Left renal pelvis (tissue), 4 donors: ENCODE results near the gene ARAP3. TPM values are rescaled to one million over a fixed set of nuclear protein-coding genes. Genes with fewer than 3 reads are reported as not detected.

Experiments used
- DNase-seq, 4 donors: peaks; one replicate each; pipeline ENCODE4 v3.0.0-alpha.2; 2013; ENCODE audit warnings: low read depth in 4 of 4, low spot score in 3 of 4
- polyA plus RNA-seq, 4 donors: library from polyadenylated mRNA; unstranded; fragments of 120-200 nt; gene quantifications; one replicate each; pipeline ENCODE4 v1.2.1, GENCODE V29; 2013; ENCODE audit not compliant: insufficient read length in 4 of 4

The ARAP3 gene
- polyA plus RNA-seq, 4 donors: 14.9 to 24.3 (median 19.5) TPM

DNA sequence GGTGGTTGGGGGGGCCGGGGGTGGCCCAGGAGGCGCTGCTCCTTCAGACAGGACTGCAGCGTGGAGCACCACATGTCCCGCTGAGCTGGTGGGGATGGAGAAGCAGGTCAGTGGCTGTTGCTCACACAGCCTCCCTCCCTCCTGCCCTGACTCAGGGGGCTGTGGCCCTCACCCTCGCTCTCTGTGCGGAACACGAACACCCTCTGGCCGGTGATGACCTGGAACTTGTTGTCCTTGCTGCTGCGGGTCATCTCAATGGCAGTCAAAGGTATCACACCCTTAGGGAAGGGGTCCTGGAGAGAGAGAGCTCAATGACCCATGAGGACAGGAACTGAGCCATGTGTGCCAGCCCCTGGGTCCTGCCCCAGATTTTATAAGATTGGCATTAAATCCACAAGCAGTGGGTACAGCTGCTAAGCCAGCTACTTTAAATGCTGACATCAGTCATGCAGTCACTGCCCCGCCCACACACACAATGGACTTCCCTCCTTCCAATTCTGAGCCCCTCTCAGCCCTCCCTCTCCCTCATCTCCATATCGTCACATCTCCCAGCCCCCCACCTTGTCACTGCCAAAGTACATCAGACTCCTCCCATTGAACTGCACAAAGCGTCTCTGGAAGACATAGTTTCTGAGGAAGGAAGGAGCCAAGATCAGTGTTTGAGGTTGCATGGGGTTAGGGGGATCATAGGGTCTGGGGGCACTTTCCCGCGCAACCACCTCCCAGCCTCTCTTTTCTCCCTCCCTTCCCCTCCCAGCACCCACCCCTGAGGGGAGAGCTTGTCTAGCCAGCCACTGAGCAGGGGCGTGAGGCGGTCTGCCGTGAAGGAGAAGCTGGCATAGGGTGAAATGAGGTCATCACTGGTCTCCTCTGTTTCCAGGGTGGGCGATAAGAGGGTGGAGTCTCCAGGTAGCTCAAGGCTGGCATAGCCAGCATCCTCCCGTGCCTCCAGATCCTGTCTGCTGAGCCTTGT is 8.9 kb downstream of the ARAP3 start:
- DNase-seq: no peak

DNA sequence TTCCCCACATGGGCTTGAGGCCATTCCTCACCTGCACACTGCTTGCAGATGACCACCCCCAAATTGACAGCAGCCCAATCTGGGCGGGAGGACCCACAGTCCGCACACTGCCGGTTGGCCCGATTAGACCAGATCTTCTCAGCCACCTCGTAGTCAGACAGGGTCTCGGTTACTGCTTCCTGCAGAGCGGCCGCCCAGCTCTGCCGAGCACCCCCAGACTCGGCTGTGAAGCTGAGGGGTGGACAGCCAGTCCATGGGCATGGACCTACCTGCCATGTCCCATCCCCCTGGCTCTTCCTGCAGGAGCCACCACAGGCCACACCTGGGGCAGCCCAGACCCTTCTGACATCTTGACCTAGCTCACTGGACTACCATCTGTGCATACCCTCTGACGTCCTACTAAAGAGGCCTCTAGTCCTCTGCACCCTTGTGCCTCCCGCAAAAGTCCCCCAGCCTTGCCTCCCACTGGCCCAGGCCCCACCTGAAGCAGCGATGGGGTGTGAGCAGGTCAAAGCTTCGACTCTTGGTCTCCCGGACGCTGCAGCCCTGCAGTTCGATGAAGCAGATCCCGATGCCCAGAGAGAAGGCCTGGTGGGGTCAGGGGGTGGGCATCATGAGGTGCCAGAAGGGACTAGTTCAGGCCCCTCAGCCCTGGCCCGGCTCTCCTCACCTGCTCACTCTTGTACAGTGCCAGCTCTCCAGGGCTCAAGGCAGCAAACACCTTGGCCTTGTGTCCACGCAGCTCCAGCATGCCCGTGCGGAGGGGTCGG is 9.8 kb downstream of the ARAP3 start:
- no peak for DNase-seq

DNA sequence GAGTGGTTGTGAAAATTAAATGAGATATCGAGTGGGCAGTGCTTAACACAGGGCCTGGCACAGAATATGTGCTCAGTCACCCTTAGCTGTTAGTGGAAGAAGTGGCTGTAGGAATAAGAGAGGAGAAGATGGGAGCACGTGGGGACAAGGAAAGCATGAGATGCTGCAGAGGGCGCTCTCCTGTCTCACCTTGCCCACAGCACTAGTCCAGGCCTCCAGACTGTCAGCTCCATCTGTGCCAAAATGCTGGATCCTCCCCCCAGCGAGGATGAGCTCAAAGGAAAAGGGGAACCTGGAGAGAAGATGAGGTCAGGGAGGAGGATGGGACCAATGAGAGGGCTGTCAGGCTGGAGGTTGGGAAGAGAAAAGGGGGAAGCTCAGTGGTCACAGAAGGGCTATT is 12.5 kb downstream of the ARAP3 start:
- no peak for DNase-seq

DNA sequence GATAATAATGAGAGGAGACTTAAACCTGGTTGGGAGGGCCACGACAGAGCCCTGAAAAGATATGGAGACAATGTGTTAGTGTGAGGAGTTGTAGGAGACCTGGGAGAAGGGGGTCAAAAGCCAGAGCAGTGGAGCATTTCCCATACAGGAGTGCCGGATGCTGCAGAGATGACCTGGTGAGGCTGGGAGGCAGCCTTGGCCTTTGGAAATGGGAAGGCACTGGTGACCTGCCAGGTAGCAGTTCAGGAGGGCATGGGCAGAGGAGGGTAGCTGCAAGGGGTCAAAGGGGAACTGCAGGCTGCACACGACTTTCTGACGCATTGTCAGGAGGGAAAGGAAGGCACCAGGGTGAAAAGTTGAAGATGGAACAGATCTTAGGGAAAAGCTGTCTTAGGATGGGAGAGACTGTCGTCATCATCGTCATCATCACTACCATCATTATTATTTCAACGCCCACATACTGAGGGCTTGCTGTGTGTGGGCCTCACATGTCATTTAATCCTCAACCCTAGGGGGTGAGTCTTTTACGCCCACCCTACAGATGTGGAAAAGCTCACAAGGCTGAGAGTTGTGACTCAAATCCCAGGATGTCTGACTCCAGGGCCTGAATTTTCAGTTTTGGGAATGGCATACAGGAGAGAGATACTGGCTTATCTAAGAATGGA is 13.3 kb downstream of the ARAP3 start:
- DNase-seq: no peak

DNA sequence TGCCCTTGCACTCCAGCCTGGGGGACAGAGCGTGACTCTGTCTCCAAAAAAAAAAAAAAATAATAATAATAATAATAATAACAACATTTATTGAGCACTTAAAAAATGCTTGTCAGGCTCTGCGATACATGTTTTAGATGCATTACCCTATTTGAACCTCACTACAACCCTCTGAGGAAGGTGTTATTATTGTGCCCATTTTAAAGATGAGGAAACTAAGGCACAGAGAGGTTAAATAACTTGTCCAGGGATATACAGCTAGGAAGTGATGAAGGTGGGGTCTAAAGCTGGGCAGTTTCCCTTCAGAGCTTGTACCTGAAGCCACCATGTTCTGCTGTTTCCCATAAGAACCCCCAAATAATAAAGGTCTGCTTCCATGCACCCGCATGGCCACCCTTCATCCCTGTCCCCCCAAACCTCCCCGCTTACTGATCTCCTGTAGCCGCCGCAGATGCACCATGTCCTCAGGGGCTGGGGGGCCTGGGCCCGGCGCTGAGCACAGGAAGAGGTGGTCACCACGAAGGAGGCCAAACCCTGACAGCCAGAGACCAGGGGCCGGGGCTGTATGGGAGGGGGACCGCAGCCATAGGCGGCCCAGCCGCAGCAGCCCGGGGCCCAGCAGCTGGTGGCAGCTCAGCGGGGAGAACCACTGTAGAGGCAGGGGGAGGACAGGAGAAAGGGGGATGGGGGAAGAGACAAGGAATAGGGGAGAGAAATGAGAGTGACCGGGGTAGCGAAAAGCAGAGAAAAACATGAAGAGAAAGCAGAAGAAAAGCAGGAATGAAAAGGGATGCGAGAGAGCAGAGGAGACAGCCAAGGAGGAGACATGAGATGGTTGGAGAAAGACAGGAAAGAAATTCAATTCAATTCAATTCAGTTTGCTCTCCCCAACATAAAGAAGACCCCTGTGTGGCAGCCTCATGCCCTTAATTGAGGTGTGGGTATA is 15.8 kb downstream of the ARAP3 start:
- DNase-seq: no peak

- no peak for DNase-seq
Measured at GRCh38 chr5:141664733-141665461, 17.1 kb downstream of the ARAP3 start.

- no peak for DNase-seq
Measured at GRCh38 chr5:141663506-141663905, 18.5 kb downstream of the ARAP3 start.

DNA sequence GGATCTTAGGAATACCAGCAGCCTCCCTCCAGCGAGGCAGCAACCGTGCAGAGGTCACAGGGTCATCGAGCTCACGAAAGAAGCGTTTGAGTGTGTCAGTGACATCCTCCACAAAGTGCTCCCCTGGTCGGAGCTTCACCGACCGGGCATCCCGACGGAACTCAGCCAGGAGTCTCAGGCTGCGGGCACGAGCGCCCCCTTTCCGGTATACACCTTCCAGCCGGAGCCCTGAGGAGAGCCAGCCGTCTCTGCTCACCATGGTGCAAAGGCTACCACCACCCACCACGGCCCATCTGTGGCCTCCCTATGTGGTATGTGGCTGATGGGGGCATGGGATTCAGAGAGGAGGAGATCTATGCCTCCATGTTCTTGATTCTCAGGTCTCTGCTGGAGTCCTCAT is 20.0 kb downstream of the ARAP3 start:
- DNase-seq: no peak

GRCh38 chr5:141657937-141658545 is 24.0 kb downstream of the ARAP3 start:
- no peak for DNase-seq

DNA sequence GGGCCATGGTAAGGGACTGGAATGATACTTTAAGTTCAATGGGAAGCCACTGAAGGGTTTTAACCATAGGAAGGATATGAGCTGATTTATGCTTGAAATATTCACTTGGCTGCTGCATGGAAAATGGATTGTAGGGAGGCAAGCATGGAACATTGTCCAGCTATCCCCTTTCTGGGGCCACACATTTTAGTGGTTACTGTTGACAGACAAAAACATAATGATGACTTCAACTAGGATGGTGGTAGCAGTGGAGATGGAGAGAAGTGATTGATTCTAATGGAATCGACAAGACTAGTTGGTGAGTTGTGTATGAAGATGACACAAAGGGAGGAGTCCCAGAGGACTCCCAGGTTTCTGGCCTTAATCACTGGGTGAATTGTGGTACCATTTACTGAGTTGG is 24.6 kb downstream of the ARAP3 start:
- DNase-seq: no peak

- DNase-seq: no peak
Measured at GRCh38 chr5:141656396-141656795, 25.6 kb downstream of the ARAP3 start.

DNA sequence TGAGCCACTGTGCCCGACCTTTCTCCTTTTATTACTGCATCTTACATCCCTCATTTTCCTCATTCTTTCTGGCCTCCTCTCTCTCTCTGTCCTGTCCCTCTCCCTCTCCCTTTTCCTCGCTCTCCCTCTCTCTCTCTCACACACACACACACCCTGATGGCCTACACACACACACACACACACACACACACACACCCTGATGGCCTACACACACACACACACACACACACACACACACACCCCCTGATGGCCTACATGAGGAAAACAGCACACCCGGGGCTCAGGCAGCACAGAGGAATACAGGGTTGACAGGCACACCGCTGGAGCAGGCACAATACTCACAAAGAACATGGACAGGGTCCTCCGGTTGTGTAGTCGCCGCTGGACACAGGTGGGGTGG is 27.0 kb downstream of the ARAP3 start:
- DNase-seq: no peak

DNA sequence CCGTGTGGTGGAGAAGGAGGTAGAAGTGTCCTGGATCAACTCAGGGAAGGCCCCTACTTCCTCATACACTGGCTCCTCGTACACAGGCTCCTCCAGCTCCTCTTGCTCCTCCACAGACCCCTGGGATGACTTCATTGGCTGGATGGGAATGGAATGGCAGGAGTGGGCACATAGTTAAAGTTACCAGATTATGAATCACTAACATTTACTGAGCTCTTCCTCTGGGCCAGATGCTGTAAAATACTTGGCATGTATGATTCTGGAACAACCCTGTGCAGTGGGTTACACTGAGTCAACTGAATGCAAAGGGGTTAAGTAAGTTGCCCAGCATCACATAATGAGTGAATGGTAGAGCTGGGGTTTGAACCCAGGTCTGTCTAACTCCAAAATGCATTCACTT is 27.7 kb downstream of the ARAP3 start:
- DNase-seq: no peak

DNA sequence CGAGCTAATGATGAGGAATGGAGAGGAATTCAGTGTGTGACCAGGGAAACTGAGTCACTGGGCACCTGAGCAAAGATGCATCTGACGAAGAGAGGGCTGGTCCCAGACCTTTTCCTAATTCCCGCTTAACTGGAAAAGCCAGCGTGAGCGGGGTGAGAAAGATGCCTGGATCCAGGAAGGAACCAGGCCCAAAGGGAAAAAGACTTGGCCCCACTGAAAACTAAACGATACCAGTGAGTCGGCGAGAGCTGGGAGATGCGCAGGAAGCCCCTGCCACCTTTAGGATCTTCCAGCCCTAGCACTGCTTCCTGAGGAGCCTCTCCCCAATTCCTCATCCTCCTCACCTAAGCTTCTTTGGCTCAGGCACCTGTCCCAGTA is 30.3 kb downstream of the ARAP3 start:
- DNase-seq: no peak

GRCh38 chr5:141650851-141651727 is 30.9 kb downstream of the ARAP3 start, which contains the start of gene FCHSD1:
Gene FCHSD1 (minus strand): TSS chr5:141651418. CDS start chr5:141651368, 50 bp downstream.
- peak in 3 of 4 donors; percentile 52 to 67 (median 61) for DNase-seq

- no peak for DNase-seq
Measured at GRCh38 chr5:141649972-141650371, 32.1 kb downstream of the ARAP3 start.

DNA sequence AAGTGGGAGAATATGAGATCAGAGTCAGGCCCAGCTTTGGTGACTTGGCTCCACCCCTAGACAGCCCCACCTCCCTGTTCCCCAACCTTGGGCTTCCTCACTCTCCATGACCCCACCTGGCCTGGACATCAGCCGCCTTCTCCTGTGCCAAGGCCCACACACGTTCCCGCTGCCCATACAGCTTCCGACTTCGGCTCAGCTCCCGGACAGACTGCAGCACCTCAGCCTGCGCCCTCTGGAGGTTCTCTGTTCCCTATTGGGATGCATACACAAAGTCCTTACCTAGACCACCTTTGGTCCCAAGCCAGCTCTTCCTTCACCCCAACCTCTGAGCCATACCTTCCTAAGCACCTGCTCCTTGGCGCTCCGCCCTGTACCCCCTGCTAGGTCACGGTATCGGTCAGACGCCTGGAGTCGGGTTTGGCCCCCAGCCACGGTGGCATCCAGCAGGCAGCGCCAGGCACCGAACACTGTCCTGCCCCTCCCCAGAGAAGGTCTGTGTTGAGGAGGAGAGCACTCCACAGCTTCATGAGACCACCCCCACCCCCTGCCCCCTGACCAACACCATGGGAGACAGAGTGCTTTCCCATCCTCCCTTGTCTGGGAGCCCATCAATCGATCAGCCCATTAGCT is 32.9 kb downstream of the ARAP3 start:
- DNase-seq: no peak
